Measurements from ENCODE around the gene PPARD. TPM values are rescaled to one million over a fixed set of nuclear protein-coding genes. Genes with fewer than 3 reads are reported as not detected.

Gene PPARD
- total RNA-seq, 1 donor from 2014 or later, result 26.3 TPM

- H3K27me3 Mint-ChIP-seq (ENCODE audit: low read depth), result peaks cover 11% of the 10 kb centered on the region
Measured at GRCh38 chr6:35474942-35475570, 132.7 kb downstream of the PPARD start.

GRCh38 chr6:35475573-35475972, 133.2 kb downstream of the PPARD start:
- no peak for TF ChIP-seq CTCF (conservative IDR thresholded peaks at IDR 0.05)
- Mint-ChIP-seq H3K4me3 (peak overlapping the region; percentile 79), H3K27ac (ENCODE audit: unreplicated experiment) (no peak overlapping the region), H3K27me3 (ENCODE audit: low read depth) (peaks cover 11% of the 10 kb centered on the region), H3K4me1 (peaks cover 35% of the 10 kb centered on the region), H3K9me3 (no peaks in the 10 kb centered on the region), H3K36me3 (ENCODE audit: low read depth) (peaks cover 8% of the 10 kb centered on the region)
- DNase-seq (ENCODE audit: low read depth, low spot score), result no peak

More at GRCh38 chr6:35474942-35475570, 132.7 kb downstream of the PPARD start:
- Mint-ChIP-seq H3K36me3 (ENCODE audit: low read depth) (peaks cover 12% of the 10 kb centered on the region), H3K9me3 (no peaks in the 10 kb centered on the region), H3K4me3 (peak overlapping the region; percentile 79), H3K4me1 (peaks cover 40% of the 10 kb centered on the region), H3K27ac (ENCODE audit: unreplicated experiment) (no peak overlapping the region)
- DNase-seq (ENCODE audit: low read depth, low spot score), result no peak
- no peak for TF ChIP-seq CTCF (conservative IDR thresholded peaks at IDR 0.05)

- Mint-ChIP-seq H3K4me3 (peak overlapping the region; percentile 79), H3K36me3 (ENCODE audit: low read depth) (peaks cover 5% of the 10 kb centered on the region), H3K27ac (ENCODE audit: unreplicated experiment) (no peak overlapping the region), H3K27me3 (ENCODE audit: low read depth) (peaks cover 9% of the 10 kb centered on the region), H3K9me3 (no peaks in the 10 kb centered on the region), H3K4me1 (peaks cover 35% of the 10 kb centered on the region)
- no peak for TF ChIP-seq CTCF (conservative IDR thresholded peaks at IDR 0.05)
- DNase-seq (ENCODE audit: low read depth, low spot score), result no peak
Measured at GRCh38 chr6:35476004-35476403, 133.6 kb downstream of the PPARD start.

- H3K4me1 Mint-ChIP-seq, result peaks cover 32% of the 10 kb centered on the region
- H3K36me3 Mint-ChIP-seq (ENCODE audit: low read depth), result peaks cover 5% of the 10 kb centered on the region
- no peaks in the 10 kb centered on the region for H3K9me3 Mint-ChIP-seq
- DNase-seq (ENCODE audit: low read depth, low spot score), result no peak
- no peak overlapping the region for H3K27ac Mint-ChIP-seq (ENCODE audit: unreplicated experiment)
- H3K4me3 Mint-ChIP-seq, result no peak overlapping the region
- TF ChIP-seq CTCF (conservative IDR thresholded peaks at IDR 0.05), result no peak
- H3K27me3 Mint-ChIP-seq (ENCODE audit: low read depth), result peaks cover 9% of the 10 kb centered on the region
Measured at GRCh38 chr6:35477028-35477427, 134.7 kb downstream of the PPARD start.

Small RNA genes lying within 50 kb of the gene (microRNA-seq; reads per million reads assigned to microRNA genes)
- 6.5 reads per million, percentile 5 among the genes with 10 or more reads in this experiment for gene MIR7111

Other genes starting within 250 kb of the PPARD start
- gene TCP11, start 201.2 kb upstream of the PPARD start, total RNA-seq, result not detected in 2 replicates
- 22.2 and 22.5 TPM in 2 replicates for gene SCUBE3, start 128.6 kb upstream of the PPARD start, total RNA-seq
- 45.0 and 47.6 TPM in 2 replicates for gene ZNF76, start 82.8 kb upstream of the PPARD start, total RNA-seq
- 1.8 and 1.9 TPM in 2 replicates for gene DEF6, start 44.7 kb upstream of the PPARD start, total RNA-seq
- gene FANCE, start 109.8 kb downstream of the PPARD start, total RNA-seq, result 18.8 and 20.4 TPM in 2 replicates
- gene RPL10A, start 125.8 kb downstream of the PPARD start, total RNA-seq, result 1,717 and 1,733 TPM in 2 replicates
- 18.0 and 19.2 TPM in 2 replicates for gene TEAD3, start 154.5 kb downstream of the PPARD start, total RNA-seq
- gene TULP1, start 170.3 kb downstream of the PPARD start, total RNA-seq, result not detected in 2 replicates